Daoy (cell line): Measurements from ENCODE around the gene LIPC. TPM values are rescaled to one million over a fixed set of nuclear protein-coding genes. Genes with fewer than 3 reads are reported as not detected.

ENCODE experiments used
- DNase-seq: peaks from one replicate; pipeline ENCODE4 v3.0.0-alpha.2; 2015; ENCODE audit warnings: low read depth
- total RNA-seq: library from RNA; depleted of rRNA; stranded (reverse); fragments of >200 nt; shearing (Covaris generic); gene quantifications from 2 replicates; pipeline ENCODE4 v1.2.3, GENCODE V29; 2014

LIPC gene
- total RNA-seq, 1 experiment from 2014 or later: 0.74 TPM

DNA sequence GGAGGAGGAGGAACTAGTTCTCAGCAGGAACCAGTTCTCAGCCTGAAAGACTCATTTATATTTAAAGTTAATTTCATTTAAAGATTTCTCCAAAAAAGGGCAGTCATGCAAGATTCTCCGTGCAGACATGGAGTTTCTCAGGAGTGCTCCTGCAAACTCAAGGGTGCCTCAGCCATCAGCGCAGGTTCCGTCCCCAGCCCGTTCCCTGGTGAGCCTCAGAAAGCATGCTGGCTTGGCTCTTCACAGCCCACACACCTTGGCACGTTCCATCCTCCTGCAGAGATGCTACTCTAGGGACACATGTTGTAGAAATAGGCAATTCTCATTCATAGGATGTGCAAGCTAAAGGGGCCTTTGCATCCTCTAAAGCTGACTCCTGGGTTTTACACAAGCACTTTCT, 123.0 kb downstream of the LIPC start:
- DNase-seq: no peak

DNA sequence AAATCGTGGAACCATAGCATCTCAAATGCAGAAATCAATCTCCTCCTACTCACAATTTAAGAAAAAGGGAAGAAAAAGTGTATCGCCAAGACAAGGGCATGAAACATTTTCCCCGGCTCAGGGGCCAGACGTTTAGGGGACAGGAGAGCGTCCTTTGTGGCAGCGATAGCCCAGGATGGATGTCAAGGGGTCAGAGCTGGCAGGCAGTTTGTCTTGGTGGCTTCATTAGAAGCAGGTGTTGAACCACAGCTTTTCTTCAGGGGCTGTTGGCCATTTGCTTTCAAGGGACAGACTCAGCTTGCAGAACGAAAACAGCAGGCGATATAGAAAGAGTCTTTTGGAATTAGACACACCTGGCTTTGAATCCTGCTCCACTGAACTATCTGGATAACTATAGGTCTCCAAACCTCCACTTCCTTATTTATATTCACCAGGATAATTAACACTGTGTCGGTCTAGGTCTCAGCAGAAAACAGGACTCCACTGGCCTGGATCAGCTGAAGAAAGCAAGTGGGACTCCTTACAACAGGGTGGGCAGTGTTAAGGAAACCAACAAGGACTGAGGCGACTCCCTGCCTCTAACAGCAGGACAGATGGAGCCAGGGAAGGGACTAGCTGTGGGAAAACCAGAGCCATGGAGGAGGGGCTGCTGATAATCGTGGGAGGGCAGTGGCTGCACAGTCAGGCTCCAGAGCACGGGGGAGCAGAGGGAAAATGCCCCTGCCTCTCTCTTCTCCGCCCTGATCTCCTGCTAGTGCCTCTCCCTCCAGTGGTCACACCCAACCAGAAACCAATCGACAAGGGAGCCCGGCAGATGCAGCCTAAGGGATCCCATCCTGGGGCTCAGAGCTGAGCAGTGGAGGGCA, 123.6 kb downstream of the LIPC start:
- no peak for DNase-seq

- no peak for DNase-seq
These were observed 124.2 kb downstream of the LIPC start for GRCh38 chr15:58556028-58556361.

DNA sequence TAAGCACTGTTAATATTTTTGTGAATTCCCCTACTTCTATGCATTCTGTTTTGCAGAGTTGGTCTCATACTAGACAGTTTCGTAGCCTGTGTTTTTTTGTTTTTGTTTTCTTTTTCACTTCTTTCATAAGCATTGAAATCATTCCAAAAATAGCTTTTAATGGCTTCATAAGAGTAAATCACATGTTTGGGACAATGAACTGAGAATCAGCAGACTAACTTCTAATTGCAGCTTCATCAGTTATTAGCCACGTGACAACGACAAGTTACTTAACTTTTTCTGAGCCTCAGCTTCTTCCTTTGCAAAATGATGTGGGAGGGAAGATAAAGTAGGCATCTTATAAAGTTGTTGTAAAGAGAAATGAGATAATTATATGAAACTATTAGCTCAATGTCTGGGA, 124.8 kb downstream of the LIPC start:
- no peak for DNase-seq

GRCh38 chr15:58558777-58559176, 127.0 kb downstream of the LIPC start:
- DNase-seq: no peak

DNA sequence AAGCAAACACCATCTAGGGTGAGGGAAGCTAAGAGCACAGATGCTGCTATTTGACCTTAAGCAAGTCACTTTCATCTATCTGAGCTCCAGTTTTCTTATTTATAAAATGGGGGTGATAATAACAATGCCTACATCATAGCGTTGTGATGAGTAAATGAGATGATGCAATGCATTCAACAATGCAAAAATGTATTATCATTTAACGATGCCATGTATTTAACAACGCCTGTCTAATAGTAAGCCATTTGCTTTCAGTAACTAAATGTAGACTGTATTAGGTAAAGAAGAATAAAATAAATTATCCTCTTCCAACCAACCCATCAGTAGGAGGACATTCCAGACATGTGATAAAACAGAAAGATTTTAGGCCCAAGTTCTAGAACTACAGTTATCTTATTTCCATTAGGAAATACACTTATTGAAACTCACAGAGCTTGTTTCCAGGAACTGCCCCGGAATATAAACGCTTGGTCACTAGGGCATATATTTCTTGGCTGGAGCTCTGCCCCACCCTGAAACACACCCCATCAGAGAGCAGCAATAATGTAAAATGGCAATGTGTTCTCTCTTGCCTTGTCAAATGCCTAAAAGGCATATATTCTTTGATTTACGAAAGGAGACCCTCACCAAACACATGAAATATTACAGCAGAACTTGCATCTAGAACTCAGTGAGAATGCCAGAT, 128.3 kb downstream of the LIPC start:
- DNase-seq: no peak

- no peak for DNase-seq
These were observed 129.5 kb downstream of the LIPC start for GRCh38 chr15:58561321-58561720.

GRCh38 chr15:58562135-58562534, 130.3 kb downstream of the LIPC start:
- no peak for DNase-seq

DNA sequence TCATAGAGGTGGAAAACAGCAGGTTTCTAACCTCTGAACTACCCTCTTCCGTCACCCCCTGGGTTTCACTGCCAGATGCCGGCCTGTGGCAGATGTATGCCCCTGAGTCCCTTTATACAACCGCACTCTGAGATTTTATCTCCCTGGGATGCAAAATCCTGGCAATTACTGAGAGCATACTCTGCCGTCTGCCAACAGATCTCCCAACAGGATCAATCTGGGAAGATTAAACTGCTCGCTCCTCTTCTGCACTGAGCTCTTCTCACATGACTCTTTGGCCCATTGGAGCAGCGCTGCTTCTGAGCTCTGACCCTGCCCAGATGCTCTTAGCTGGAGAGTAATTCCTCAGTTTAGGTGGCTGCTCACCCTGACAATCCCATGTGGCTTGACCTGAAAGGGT, 133.2 kb downstream of the LIPC start:
- no peak for DNase-seq

DNA sequence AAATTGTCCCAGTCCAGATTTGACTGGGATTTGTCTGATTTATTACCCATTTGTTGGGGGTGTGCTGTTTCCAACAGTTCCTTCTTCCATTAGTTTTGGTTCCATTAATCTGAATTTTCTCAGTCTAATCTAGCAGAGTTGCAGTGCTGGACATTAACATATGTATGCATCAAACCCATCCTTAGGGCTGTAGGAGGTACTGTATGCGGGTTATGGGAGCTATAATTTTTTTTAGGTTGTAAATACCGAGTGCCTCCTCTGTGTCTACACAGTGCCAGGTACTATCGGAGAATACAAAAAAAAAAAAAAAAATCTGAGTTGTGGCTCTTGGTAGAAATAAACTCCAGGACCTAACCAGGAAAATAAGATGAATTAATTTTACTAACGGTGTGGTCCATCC, 133.8 kb downstream of the LIPC start:
- no peak for DNase-seq

GRCh38 chr15:58566029-58566428, 134.2 kb downstream of the LIPC start:
- DNase-seq: no peak

GRCh38 chr15:58568157-58568571, 136.4 kb downstream of the LIPC start:
- no peak for DNase-seq

GRCh38 chr15:58569455-58569854, 137.7 kb downstream of the LIPC start:
- no peak for DNase-seq

GRCh38 chr15:58571491-58571890, 139.7 kb downstream of the LIPC start:
- DNase-seq: no peak

DNA sequence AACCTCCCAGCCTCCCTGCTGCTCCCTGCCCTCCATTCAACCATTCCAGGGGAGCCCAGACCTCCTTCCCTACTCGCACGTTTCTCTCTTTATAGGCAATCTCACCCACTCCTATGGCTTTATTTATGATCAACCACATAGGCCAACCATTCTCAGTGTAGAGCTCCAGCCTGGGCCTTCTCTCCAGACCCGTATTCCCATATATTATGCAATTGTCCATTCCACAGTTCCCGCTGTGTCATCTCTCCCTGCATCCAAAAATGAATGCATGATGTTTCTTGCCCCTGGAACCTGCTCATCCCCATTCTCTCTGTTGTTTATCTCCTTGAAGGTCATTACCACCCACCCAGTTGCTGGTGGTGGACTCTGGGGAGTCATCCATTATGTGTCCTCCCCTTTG, 140.7 kb downstream of the LIPC start:
- no peak for DNase-seq

GRCh38 chr15:58573270-58573669, 141.5 kb downstream of the LIPC start:
- no peak for DNase-seq

DNA sequence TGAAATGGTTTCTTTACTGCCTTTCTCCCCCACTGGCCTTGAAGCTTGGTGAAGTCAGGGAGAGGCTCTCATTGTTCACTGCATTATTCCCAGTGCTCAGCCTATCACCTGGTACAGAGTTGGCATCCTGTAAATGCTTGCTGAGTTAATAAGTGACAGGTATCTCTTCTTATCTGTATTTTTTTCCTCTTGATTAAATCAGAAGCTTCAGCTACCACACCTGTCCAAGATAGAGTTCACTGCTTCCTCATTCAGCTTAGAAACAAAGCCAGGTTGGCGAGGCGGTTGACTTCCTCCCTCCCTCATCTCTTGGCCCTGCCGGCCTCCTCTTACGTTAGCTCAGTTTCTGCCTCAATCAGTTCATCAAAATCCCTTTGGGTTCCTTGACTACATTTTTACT, 142.8 kb downstream of the LIPC start:
- DNase-seq: no peak

DNA sequence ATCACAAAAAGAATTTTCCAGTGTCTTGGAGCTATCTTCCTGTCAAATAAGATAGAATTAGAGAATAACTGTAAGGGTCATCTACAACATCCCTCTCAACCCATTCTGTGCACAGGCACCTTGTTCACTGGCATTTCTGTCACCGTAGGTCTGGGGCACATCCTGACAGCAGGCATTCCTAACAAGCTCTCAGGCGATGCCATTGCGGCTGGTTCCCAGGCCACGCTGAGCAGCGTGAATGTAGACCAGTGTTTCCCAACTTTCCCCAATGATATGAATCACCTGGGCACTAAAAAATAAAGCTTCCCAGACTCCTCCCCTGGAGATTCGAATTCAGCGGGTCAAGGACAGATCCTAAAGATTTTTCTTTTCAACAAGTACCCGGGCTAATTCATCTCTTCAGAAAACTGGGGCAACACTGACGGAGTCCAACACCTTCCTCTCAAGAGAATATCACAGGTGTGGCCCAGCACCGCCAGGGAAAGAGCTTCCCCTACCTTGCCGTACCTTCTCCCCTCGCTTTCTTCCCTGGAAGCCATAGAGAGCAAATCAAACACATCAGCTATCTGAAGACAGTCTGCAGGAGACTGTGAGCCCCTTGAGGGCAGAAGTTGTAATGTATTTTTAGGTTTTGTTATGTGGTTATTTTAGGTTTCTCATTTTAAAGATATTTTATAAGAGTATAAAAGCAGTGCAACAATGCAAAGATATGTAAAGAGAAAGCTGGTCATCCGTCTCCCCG, 143.4 kb downstream of the LIPC start:
- no peak for DNase-seq

DNA sequence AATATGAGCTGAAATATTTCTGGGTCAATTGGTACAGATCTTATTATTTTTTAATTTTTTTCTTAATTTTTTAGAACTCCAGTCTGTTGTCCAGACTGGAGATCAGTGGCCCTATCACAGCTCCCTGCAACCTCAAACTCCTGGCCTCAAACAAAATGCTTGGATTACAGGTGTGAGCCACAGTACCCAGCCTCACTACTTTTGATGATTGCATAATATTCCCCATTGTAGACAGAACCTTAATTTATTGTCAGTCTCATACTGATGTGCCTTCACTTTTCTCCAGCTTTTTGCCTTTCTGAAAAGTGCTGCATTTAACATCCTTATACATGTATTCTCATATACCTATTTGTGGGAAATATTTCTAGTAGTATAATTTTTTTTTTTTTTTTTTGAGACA, 144.9 kb downstream of the LIPC start:
- DNase-seq: no peak

DNA sequence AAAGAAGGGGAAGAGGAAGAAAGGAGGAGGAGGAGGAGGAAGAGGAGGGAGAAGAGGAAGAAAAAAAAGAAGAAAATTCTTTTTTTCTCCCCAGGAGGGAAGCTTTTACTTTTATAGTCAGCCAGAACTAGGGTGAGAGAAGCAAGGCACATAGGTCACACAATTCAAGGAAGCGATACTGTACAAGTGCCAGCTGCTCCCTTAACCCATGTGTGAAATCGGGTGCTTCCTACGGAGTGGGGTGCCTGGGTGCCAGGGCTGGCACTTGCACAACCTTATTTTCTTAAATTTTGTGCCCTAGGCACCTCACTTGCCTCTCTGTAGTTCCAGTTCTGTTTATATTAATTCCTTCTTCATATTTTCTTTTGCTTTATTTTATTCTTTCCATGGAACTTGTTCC, 150.4 kb downstream of the LIPC start:
- no peak for DNase-seq

DNA sequence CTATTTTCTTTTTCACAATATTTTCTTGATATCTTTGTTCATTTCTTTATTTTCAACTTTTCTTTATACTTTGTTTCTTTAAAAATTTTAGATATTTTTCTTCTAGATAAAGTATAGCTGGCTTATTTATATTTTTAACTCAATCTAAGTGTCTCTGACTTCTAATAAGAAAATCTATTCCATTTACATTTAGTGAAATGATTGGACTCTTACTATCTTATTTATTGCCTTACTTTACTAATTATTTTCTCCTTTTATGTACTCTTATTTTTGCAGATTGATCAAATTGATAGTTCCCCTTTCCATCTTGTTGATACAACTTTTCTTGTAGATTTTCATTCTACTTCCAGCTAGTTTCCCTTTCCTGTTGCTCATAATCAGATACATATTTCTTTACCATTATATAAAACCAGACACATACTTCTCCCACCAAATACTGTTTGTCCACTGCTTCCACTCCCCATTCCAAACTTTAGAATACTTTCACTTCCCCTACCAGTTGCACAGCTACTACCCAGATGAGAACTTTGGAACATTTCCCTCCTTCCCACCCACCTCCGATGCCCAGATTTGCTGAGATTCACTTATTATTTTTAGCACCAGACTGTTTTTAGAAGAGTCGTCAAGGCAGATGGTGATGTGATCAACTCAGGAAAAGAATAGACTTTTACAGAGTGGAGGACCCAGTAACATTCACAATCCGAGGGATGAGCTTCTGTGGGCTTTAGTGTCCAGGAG, 151.5 kb downstream of the LIPC start:
- DNase-seq: no peak
